GM19455 (cell line): ENCODE results near the gene C22orf31.
"Not testable (repeated sequence)": the region's sequence is repeated elsewhere in the genome, so short reads cannot be mapped to it uniquely, and the experiment has no call there.

Experiments
- ATAC-seq: cut with Tn5 transposase; IDR thresholded peaks from one replicate; pipeline ENCODE4 v1.9.1; 2021; ENCODE audit not compliant: unreplicated experiment

The C22orf31 gene

GRCh38 chr22:29061773-29062172, at the start of gene C22orf31:
Gene C22orf31 (minus strand): TSS chr22:29061831. CDS start chr22:29061792, 39 bp downstream.
- ATAC-seq, result no peak

GRCh38 chr22:29110946-29111345, 49.3 kb upstream of the C22orf31 start:
- no peak for ATAC-seq

- no peak for ATAC-seq
These were observed 48.2 kb upstream of the C22orf31 start for GRCh38 chr22:29109822-29110221.

- ATAC-seq, result no peak
These were observed 46.5 kb upstream of the C22orf31 start for GRCh38 chr22:29108137-29108536.

GRCh38 chr22:29106839-29107238, 45.2 kb upstream of the C22orf31 start:
- no peak for ATAC-seq

- no peak for ATAC-seq
These were observed 43.8 kb upstream of the C22orf31 start for GRCh38 chr22:29105468-29105867.

GRCh38 chr22:29103121-29103520, 41.5 kb upstream of the C22orf31 start:
- no peak for ATAC-seq

GRCh38 chr22:29102300-29102699, 40.7 kb upstream of the C22orf31 start:
- no peak for ATAC-seq

GRCh38 chr22:29098296-29098695, 36.7 kb upstream of the C22orf31 start:
- ATAC-seq, result no peak

GRCh38 chr22:29096736-29097669, 35.4 kb upstream of the C22orf31 start:
- ATAC-seq, result no peak

GRCh38 chr22:29095459-29095858, 33.8 kb upstream of the C22orf31 start:
- ATAC-seq, result no peak

- ATAC-seq, result no peak
These were observed 32.1 kb upstream of the C22orf31 start for GRCh38 chr22:29093501-29094300.

- no peak for ATAC-seq
These were observed 31.4 kb upstream of the C22orf31 start for GRCh38 chr22:29093030-29093429.

- no peak for ATAC-seq
These were observed 30.6 kb upstream of the C22orf31 start for GRCh38 chr22:29092243-29092642.

GRCh38 chr22:29090039-29090438, 28.4 kb upstream of the C22orf31 start:
- no peak for ATAC-seq

- ATAC-seq, result no peak
These were observed 27.9 kb upstream of the C22orf31 start for GRCh38 chr22:29089507-29089906.

- ATAC-seq, result no peak
These were observed 27.2 kb upstream of the C22orf31 start for GRCh38 chr22:29088809-29089208.

- ATAC-seq, result no peak
These were observed 25.4 kb upstream of the C22orf31 start for GRCh38 chr22:29087012-29087411.

GRCh38 chr22:29083933-29084591, 22.4 kb upstream of the C22orf31 start:
- ATAC-seq, result no peak

GRCh38 chr22:29083576-29083932, 21.9 kb upstream of the C22orf31 start:
- not testable (repeated sequence) for ATAC-seq

GRCh38 chr22:29082826-29083545, 21.4 kb upstream of the C22orf31 start:
- no peak for ATAC-seq
